Activated naive CD4-positive, alpha-beta T cell treated with anti-CD3 and anti-CD28 coated beads, Interleukin-2, amount 10 ng/mL, durations not matched to agents 7 days and 5 days (primary cell): ENCODE data around the gene MARF1.

Source experiments
- CTCF ChIA-PET: fragments of 350-600 bp; sonication (Branson Sonifier 250); formaldehyde crosslinking; loops from one replicate; lab custom pipeline; 2021; ENCODE audit warnings: antibody characterized with exemption; lab: Charles Lee
- DNase-seq: peaks from one replicate; pipeline ENCODE4 v3.0.0-alpha.2; 2020
- H3K27ac Mint-ChIP-seq: one replicate; pipeline ENCODE4 v1.8.0; 2021; ENCODE audit warnings: mild to moderate bottlenecking, moderate library complexity, mixed read lengths
- H3K27me3 Mint-ChIP-seq: one replicate; pipeline ENCODE4 v1.8.0; 2021; ENCODE audit warnings: mild to moderate bottlenecking, mixed read lengths
- H3K36me3 Mint-ChIP-seq: one replicate; pipeline ENCODE4 v1.8.0; 2021; ENCODE audit warnings: mixed read lengths
- H3K4me1 Mint-ChIP-seq: one replicate; pipeline ENCODE4 v1.8.0; 2021; ENCODE audit warnings: mixed read lengths
- H3K4me3 Mint-ChIP-seq: one replicate; pipeline ENCODE4 v1.8.0; 2021; ENCODE audit warnings: mild to moderate bottlenecking, moderate library complexity, mixed read lengths
- H3K9me3 Mint-ChIP-seq: one replicate; pipeline ENCODE4 v1.8.0; 2021; ENCODE audit warnings: mixed read lengths

The MARF1 gene

DNA sequence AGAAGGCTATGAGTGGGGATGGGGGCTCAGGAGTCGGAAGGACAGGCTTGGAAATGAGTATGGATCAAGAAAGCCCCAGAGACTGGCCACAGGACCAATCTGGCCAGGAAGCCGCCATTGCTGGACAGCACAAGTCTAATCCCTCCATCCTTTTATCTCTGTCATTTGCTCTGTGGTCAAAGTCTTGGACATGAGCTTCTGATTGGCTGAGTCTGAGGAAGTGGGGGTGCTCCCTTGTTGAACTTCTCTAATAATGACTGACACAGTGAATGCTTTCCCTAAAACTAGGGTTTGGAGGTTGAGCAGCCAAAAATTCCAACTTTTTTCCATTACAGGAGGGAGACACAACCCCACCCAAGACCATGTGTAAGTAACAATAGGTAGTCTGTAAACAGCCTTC is 97.4 kb downstream of the MARF1 start:
- CTCF ChIA-PET = no interaction called here
- H3K4me1 Mint-ChIP-seq = no peaks in the 10 kb centered on the region
- no peaks in the 10 kb centered on the region for H3K36me3 Mint-ChIP-seq
- no peaks in the 10 kb centered on the region for H3K9me3 Mint-ChIP-seq
- DNase-seq = no peak
- H3K4me3 Mint-ChIP-seq = no peak overlapping the region
- no peak overlapping the region for H3K27ac Mint-ChIP-seq
- H3K27me3 Mint-ChIP-seq = no peaks in the 10 kb centered on the region

DNA sequence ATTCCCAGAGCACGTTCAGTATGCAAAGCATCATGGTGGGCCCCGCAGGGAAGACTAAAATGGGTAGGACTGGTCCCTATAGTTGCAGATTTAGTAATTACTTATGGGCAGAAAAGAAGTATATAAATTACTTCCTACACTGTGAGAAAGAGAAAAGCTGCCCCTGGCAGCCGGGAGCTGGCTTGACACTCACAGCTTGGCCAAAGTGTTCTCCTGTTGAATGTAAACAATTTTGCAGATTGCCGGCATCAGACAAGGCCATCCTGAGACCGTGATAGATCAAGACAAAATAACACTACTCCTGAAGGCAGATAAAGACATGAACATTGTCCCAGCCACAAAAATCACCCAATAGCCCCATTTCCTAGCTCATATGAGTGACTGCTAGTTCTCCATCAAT is 98.5 kb downstream of the MARF1 start:
- Mint-ChIP-seq H3K36me3 (no peaks in the 10 kb centered on the region), H3K4me1 (no peaks in the 10 kb centered on the region), H3K27me3 (no peaks in the 10 kb centered on the region), H3K9me3 (no peaks in the 10 kb centered on the region), H3K4me3 (no peak overlapping the region), H3K27ac (no peak overlapping the region)
- DNase-seq = no peak
- CTCF ChIA-PET = no interaction called here
